GM18498 (cell line): ENCODE data around the gene SLC38A10.
"Not testable (repeated sequence)": the region's sequence is repeated elsewhere in the genome, so short reads cannot be mapped to it uniquely, and the experiment has no call there.

Experiments used
- ATAC-seq: cut with Tn5 transposase; IDR thresholded peaks from one replicate; pipeline ENCODE4 v1.9.1; 2021; ENCODE audit warnings: mild to moderate bottlenecking, moderate library complexity; ENCODE audit not compliant: unreplicated experiment

The SLC38A10 gene

GRCh38 chr17:81232616-81233241 is 62.4 kb downstream of the SLC38A10 start:
- ATAC-seq: no peak

- ATAC-seq: no peak
Observed at GRCh38 chr17:81231766-81232581, 63.1 kb downstream of the SLC38A10 start.

DNA sequence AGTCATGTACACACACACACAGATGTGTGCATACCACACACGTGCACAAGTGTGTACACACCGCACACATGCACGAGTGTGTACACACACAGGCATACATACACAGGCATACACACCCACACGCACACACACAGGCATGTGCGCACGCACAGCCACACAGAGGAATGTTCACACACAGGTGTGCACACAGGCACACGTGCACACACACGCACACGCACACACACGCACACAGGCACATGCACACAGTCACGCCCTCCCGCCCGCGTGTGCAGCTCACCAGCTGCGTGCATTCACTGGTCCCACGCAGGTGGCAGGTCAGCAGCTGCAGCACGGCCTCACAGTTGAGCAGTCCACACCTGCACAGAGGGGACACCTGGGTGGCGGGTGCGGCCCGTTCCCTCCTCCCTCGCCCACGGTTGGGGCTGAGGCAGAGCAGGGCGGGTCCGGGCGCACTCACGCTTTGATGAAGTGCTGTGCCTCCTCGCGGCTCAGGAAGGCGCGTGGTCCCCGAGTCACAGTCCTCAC is 63.9 kb downstream of the SLC38A10 start:
- ATAC-seq: no peak

DNA sequence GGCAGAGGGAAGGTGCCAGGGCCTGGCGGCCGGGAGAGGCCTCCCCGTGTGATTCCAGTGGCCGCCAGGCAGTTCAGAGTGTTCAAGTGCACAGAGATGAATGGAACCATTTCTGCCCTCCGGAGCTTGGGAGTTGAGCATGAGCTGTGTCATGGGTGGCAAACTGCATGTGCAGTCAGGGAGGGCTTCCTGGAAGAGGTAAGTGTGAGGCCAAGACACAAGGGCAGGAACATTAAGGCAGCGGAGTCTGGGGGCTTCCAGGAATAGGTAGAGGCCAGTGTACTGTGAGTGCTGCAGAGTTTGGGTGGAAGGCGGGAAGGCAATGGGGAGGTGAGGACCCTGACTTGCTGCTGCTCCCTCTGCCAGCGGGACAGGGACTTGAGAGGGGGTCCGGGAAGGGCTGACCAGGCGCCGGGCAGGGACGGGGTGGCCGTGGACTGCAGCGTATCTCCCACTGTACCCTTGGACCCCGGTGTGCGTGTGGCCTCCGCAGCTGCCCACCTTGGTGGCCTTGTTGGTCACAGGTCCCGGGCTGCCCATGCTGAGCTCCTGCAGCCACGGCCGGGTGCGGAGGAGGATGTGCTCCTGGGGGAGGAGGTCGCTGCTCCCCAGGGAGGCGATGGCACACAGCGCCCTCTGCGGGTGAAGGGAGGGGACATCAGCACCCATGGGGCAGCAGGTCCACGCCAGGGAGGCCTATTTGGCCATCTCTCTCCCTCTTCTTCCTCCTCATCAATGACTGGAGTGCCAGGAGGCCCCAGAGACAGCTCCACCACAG is 64.9 kb downstream of the SLC38A10 start:
- no peak for ATAC-seq

DNA sequence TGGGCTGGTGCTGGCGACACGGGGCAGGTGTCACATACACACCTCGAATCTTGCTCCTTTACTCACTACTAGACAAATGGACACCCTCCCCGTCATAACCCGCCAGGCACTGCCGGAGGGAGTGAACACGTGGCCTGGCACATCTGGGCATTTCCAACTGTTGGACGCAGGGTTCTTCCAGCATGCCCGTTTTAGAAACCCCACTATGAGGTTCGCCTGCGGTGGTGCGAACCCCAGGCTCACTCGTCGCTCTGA is 65.5 kb downstream of the SLC38A10 start:
- ATAC-seq: no peak

GRCh38 chr17:81228834-81229665 is 66.1 kb downstream of the SLC38A10 start:
- ATAC-seq: no peak

DNA sequence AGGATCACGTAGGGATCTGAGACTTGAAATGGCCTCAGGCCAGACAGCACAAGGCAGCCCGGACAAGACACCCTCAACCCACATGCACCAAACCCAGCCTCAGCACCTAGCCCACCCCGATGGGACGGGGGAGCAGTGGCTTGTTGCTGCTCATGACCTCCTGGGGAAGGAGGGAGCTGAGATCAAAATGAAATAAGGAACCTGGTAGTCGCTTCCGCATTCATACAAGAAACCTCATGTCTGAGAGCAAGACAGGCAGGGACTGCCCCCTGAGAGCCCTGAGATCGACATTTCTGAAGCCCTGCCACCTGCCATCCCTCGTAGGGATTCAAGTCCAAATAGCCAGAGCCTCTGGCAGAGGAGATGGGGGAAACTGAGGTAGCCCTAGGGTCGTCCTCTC is 66.7 kb downstream of the SLC38A10 start:
- ATAC-seq: no peak

GRCh38 chr17:81227630-81228029 is 67.5 kb downstream of the SLC38A10 start:
- not testable (repeated sequence) for ATAC-seq

DNA sequence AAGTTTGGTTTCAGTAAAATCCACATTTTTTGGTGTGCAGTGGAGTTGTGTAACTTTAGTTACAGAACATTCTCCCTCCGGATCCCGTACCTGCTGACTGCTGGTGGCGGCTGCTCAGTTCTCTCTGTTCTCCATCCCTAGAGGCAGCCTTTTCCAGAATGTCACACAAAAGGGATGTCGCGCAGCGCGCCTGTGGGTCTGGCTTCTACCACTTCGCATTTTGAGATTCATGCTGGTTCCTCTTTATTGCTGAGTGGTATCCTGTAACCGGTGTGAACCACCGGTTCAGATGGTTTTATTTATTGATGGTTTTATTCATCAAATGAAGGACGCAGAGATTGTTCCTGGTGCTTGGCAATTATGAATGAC is 71.4 kb downstream of the SLC38A10 start:
- no peak for ATAC-seq

DNA sequence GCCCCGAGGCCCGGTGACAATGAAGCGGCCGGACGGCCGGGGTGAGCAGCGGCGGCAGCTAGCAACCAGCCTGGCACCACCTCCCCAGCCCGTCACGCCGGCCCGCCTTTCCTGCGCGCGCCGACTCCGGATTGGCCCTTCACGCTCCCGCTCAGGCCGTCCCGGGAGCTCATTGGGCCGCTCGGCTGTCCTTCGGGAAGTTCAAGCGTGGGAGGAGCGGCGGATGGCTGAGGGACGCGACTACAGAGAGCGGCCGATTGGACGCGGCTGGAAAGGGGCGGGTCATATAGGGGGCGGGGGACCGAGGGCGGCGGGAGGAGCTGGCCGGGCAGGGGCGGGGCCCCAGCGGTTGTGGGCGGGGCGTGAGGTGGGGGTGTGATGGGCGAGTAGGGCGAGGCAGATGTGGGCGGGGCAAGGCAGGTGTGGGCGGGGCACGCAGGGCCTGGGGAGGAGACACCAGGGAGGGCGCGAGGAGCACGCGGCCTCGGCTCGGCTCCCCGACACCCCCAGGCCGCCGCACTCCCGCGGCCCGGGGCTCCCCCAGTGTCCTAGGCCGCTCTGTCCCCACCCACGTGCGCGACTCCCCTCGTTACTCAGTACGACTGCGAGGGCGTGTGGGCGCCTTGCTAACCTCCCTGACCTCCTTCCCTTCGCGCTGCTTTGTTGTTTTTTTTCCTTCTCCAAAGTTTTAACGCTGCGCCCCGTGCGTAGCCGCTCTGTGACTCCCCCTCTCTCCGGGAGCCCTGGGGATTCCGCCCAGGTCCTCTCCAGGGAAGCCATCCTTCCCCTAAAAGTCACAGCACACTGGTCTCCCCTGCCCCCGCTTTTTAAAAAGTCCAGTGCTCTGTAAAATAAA is 72.0 kb downstream of the SLC38A10 start, which contains the start of gene CEP131:
Gene CEP131, minus strand, starts transcription at position 60 of the 856 bp plus-strand sequence. CDS start 2,909 bp downstream, outside the sequence.
- ATAC-seq: peak; percentile 96

GRCh38 chr17:81222620-81222905 is 72.5 kb downstream of the SLC38A10 start:
- ATAC-seq: no peak

- no peak for ATAC-seq
Observed at GRCh38 chr17:81221842-81222619, 73.1 kb downstream of the SLC38A10 start.

DNA sequence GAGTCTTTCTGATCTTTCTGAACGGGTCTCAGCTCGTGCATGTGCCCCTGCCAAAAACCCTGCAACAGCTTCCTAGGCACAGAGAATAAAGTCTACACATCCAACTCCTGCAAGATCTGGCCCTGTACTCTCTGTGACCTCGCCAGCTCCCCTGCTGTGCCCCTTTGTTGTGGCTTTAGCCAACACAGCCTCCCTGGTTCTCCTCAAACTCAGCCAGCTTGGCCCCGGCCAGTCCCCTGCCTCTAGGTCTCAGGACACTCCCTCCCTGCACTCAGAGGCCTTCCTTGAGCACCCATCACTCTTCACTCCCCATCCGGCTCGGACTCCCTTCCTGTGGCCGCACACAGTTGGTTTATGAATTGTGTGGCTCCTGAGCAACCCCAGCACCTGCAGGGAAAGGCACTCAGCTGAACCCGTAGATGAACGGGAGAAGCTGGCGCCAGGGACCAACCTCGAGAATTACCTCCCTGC is 73.7 kb downstream of the SLC38A10 start:
- ATAC-seq: no peak

GRCh38 chr17:81219476-81220180 is 75.5 kb downstream of the SLC38A10 start:
- ATAC-seq: no peak

GRCh38 chr17:81218991-81219390 is 76.1 kb downstream of the SLC38A10 start:
- no peak for ATAC-seq

- no peak for ATAC-seq
Observed at GRCh38 chr17:81218459-81218858, 76.6 kb downstream of the SLC38A10 start.

- ATAC-seq: no peak
Observed at GRCh38 chr17:81217491-81217890, 77.6 kb downstream of the SLC38A10 start.

DNA sequence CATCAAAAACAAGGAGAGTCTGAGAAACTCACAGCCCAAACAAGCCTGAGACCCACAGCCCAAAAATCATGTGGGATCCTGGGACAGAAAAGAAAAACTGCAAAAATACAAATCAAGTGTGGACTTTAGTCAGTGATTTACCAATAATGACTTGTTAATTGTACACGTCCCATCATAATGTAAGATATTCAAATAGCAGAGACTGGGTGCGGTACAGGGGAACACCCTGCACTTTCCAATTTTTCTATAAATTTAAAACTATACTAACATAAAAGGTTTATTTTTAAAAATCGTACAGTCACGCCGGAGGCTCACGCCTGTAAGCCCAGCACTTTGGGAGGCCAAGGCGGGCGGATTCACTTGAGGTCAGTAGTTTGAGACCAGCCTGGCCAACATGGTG is 81.1 kb downstream of the SLC38A10 start:
- no peak for ATAC-seq

DNA sequence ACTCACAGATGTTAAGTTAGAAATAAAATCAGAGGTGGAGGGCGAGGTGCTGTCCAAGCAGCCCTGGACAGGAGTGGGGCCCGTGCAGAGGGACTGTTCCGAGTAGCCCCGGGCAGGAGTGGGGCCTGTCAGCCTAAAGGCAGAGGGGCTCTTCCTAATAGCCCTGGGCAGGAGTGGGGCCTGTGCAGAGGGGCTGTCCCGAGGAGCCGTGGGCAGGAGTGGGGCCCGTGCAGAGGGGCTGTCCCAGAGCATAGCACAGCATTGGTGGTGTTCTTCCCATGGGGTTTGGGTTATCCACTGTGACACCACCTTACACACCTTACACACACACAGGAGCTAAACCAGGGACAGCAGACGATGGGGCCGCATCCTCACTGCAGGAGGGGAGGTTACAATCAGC is 82.7 kb downstream of the SLC38A10 start:
- no peak for ATAC-seq
